HK-2 (cell line): ENCODE results near the gene MROH7.
A peak's percentile ranks its signal among the peaks of the same experiment; 100 is the strongest.

Experiments used
- DNase-seq: peaks from one replicate; pipeline ENCODE4 v3.0.0-alpha.2; 2018; ENCODE audit not compliant: unreplicated experiment

The MROH7 gene

DNA sequence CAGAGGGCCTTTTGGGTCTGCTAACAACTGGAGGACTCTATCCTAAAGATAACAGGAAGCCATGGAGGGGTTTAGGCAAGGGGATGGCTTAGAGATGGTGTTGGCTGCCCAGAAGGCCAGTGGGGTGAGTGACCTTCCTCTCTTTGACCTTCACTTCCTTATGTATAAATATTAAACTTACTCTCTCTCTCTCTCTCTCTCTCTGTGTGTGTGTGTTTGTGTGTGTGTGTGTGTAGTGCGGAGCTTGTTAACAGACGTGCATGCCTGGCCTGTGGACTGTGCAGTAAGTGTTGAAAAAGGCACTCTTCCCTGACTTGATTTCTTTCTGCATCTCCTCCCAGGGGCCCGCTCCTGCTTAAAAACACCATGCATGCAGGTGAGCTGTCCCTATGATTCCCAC, 10.0 kb downstream of the MROH7 start:
- DNase-seq, result no peak

DNA sequence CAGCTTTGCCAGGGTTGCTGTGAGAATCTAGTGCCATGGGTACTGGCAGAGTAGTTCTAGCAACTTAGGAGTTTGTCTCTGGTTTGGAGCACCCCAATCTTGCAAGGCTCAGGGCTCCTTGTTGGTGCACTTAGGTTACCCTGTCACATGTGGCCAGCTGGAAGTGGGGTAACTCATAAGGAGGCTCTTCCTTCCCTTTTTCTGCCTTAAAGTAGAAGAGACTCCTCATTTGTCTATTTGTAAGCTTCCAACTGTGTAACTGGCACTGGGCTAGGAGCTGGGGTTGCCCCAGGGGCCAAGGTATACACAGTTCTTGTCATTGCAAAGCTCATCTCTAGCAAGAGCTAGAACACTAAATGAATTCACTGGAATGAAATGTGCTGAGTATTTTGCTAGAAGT, 10.6 kb downstream of the MROH7 start:
- no peak for DNase-seq

DNA sequence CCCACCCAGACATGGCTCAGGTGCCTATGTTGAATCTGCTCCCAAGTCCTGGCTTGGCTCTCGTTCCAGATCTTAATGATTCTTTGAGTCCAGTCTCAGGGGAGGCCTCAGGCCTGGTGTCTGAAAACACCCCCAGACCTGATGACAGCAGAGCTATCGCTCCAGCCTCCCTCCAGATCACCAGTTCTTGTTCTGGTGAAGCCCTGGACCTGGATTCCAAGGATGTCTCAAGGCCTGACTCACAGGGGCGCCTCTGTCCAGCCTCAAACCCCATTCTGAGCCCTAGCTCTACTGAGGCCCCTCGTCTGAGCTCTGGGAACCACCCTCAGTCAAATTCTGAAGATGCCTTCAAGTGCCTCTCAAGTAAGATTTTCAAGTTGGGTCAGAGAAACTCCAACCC, 11.4 kb downstream of the MROH7 start:
- DNase-seq, result no peak

DNA sequence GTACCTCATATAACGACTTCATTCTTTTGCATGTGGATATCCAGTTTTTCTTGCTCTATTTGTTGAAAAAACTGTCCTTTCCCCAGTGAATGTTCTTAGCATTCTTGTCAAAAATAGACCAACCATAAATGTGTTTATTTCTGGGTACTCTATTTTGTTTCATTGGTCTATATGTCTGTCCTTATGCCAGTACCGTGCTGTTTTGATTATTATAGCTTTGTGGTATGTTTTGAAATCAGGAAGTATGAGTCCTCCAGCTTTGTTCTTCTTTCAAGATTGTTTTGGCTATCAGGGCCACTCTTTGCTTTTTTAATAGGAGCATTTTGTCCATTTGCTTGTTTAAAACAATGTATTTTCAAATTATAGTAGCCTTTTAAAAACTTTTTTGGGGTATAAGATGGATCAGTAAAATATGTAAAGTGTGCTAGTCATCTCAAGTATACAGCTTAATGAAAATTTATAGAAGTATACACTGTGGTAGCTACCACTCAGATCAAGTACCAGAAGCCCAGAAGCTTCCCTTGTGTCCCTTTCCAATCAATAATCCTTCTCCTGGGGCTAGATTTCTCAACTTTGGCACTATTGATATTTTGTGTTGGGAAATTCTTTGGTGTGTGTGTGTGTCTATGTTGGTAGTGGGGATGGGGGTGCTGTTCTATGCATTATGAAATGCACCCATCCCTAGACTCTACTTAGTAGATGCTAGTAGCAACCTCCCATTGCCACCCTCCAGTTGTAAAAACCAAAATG, 16.8 kb downstream of the MROH7 start:
- no peak for DNase-seq

DNA sequence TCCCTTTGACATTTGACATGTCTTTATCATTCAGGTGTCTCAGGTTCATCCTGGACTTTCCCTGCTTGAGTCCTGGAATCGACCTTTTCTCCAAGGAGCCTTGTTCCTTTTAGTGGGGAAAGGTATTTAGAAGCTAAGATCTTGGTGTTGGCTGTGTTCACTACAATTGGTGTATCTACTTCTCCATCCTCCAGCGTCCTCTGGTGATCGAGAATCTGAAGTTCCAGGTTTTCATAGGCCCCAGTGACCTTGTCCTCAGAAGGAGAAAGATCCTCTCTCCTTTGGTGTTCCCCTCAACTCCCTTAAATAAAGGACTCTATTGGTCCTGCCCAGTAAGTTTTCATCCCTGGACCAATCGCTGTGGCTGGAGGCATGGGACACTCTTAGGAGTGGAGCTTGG, 22.1 kb downstream of the MROH7 start:
- DNase-seq, result no peak

DNA sequence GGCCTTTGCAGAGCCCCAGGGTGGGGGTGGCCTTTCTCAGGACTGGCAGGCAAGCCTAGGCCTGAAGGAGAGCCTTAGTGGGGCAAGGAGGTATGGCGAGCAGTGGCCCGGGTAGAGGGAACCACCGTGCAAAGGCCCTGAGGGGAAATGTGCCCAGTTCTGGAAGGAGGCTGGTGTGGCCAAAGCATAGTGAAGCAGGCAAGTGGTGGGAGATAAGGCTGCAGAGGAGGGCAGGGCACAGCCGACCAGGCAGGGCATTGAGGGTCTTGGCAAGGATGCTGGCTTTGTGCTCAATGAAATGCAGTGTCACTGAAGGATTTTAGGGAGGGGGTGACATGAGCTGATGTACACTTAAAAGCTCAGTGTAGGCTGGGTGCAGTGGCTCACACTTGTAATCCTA, 22.8 kb downstream of the MROH7 start:
- DNase-seq, result no peak

DNA sequence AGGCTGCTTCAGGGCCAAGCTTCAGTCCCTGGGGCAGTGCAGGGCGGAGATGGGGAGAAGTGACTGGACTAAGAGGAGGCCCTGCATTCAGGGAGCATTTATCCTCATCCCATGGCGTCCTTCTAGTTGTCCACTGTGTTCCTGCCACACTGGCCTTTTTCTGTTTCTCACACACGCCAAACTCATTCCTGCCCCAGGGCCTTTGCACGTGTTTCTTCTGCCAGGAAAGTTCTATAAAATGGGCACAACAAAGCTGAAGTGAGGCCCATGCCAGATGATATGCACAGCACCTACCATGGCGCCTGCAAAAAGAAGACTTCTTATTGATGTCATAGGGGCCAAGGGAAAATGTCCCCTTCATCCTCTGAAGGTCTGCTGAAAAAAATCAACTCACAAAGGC, 24.3 kb downstream of the MROH7 start:
- no peak for DNase-seq

DNA sequence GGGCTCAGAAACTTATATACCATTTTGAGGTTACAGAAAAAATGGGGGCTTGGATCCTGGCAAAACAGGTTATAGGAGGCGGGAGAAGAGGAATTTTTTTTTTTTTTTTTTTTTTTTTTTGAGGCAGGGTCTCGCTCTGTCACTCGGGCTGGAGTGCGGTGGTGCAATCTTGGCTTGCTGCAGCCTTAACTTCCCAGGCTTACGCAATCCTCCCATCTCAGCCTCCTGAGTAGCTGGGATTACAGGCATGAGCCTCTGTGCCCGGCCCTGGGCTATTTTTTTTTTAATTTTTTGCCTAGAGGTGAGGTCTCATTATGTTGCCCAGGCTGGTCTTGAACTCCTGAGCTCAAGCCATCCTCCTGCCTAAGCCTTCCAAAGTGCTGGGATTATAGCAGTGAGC, 24.7 kb downstream of the MROH7 start:
- DNase-seq, result no peak

DNA sequence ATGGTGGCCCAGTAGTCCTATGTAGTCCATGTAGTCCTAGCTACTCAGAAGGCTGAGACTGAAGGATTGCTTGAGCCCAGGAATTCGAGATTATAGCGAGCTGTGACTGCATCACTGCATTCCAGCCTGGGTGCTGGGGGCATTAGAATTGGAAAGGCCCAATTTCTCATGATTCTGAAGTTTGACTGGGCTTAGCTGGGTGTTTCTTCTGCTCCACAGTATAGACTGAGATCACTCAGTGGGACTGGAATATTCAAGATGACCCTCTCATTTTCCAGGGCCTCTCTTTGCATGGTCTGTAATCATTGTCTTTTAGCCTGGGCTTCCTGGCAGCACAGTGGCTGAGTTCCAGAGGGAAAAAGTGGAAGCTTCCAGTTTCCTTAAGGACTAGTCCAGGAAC, 26.2 kb downstream of the MROH7 start:
- DNase-seq, result no peak

DNA sequence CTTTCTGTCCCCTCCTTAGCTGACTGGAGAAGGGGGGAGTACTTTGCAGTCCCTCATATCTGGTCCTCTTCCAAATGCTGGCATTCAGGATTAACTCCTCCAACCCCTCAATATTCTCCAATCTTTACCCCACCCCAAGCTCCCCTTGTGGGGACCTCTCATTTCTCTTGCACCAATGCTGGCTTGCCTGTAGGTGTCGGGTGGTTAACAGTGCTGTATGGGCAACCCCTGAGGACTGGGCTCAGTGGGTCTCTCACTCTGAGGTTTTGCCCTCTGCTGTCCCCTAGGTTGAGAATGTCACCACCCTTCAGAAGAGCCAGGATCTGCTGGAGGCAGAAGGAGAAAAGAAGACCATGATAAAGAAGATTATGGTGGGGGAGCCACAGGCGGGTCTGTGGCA, 27.0 kb downstream of the MROH7 start:
- no peak for DNase-seq

DNA sequence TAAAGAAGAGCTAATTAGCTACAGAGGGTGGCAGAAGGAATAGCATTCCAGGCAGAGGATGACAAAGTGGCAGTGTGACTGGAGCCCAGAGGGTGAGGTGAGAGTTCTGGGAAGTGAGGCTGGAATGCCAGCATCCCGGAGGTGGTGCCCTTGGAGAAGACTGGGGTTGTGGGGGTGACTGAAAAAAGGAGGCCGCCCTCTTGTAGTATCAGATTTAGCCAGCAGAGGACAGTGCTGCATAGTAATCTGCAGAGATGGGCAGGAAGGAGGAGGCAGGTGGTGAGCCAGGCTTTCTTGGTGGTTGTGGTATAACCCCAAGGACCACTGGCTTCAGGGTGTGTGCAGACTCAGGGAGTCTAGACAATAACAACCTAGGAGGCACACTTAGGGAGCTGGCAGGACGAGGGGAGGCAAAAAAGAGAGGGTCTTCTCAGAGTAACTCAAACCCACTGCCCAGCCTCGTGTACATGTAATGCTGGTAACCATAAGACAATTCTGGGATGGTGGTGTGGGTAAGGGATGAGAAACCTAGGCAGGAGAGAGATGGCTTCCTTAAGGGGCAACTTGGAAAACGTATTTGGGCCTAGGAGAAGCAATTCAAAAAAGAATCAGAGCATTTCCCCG, 30.5 kb downstream of the MROH7 start:
- DNase-seq, result peak; percentile 63

DNA sequence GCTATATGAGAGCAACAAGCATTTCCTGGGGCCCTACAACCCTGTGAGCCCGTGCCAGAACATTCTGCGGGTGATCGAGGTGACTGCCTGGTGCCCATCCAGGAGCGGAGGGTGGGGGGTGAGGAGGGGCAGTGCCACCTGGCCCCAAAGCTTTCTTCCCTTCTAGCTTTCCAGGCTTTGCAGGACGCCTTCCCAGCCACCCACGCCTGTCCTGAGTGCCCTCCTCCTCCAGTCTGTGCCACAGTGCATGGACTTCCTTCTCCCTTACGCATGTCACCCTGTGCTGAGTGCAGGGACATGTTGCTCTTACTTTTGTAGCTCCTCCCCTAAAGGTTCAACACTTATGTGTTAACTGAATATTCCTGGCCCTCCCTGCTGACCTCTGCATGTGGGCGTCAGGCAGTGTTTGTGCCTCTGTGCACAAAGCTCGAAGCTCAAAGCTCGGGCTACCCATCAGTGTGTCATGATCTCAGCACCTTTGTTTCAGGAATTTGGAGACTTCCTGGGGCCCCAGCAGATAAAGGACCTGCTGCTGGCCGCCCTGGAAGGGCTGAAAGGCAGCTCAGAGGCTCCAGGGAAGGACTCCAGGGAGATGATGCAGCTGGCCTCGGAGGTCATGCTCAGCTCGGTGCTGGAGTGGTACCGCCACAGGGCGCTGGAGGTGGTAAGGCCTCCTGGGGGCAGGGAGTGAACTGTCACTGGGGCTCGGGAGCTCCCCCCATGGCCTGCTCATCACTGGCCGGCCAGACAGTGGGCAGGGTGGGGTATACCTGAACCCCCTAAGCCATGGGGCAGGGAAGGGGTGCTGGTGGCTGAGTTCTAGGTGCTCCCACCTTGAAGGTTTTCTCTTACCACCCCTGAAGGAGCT, 37.4 kb downstream of the MROH7 start:
- DNase-seq, result no peak

DNA sequence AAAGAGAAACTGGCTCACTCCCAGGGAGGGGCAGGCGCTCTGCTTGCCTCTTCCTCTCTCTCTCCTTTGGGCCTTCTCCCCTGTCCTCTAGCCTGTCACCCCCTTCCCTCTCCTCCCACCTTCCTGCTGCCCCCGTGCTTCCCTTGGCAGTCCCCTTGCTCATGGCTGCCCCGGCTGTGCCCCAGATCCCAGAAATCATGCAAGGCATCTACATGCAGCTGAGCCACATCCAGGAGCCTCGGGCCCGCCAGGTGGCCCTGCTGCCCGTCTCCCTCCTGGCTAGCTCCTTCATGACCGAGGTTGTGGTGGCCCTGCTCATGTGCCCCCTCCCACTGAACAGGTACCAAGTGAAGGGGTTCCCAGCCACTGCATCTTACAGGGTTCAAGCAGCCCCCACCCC, 38.1 kb downstream of the MROH7 start:
- no peak for DNase-seq

DNA sequence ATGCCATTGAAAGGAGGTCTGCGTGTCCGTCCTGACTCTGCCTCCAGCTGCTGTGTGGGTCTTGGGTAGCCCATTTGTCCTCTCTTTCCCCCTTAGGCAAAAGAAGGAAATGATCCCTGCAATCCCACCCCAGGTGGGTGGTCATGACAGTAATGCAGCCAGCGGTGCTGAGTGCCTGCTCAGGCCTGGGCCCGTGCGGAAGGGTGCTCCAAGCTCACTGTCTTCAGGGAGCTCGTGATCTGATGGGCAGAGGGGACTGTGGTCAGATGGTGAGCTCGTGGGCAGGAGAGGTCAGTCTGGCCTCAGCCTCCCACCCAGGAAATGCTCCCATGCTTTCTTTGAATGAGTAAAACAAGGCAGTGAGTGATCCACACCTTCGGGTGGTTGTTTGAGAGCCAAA, 38.8 kb downstream of the MROH7 start:
- no peak for DNase-seq

DNA sequence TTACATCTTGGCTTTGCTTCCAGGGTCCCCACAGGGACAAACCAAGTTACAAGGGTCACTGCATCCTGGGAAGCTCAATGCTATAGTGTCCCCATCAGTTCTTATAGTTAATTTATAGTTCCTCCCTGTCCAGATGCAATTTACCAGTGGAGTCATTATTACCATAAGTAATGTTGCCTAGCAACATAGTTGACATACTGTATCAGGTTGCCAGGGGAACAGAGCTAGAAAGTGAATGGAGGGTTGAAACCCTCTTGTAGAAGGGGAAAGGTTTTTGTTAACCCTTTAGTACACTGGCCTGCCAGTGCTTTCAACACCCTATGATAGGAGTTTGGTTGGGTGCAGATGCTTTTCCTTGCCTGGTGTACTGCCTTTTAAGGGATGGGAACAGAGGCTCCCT, 39.8 kb downstream of the MROH7 start:
- no peak for DNase-seq

DNA sequence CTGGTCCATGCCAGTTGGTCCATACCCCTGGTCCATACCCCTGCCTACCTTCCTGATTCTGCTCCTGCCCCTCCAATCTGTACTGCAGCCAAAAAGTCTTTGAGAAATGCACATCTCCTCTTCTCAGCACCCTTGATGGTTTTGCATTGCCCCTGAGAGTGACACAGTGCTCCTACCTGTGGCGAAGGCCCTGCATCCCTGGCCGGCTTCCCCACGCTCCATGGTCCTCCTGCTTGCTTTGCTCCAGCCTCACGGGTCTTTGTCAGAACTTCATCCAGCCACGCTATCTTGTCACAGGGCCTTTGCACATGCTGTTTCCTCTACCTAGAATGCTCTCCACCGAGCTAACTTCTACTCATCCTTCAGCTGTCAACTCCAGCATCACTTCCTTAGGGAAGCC, 41.9 kb downstream of the MROH7 start:
- DNase-seq, result no peak

DNA sequence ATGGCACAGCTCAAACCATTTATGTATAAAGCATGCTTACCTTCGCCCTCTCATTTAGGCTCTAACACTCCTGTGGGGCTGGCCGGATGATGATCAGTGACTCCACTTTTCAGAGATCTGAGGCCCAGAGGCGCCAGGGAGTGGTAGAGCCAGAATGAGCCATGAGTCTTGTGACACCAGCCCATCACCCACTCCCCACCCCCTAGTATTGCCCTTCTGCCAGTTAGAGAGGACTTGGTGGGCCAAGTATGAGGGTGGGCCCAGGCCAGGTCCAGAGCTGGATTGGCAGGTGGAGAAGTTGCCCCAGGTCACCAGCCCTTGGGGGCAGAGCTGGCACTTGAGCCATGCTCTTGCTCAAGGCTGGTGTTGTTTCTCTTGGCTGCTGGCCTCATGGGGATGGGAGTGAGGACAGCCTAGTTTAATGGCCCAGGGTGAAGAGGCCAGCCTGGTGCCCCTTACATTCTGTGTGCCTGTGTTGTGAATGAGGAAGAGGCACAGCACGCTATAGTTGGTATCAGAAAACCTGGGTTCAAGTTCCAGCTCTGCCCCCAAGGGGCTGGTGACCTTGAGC, 43.8 kb downstream of the MROH7 start:
- no peak for DNase-seq

DNA sequence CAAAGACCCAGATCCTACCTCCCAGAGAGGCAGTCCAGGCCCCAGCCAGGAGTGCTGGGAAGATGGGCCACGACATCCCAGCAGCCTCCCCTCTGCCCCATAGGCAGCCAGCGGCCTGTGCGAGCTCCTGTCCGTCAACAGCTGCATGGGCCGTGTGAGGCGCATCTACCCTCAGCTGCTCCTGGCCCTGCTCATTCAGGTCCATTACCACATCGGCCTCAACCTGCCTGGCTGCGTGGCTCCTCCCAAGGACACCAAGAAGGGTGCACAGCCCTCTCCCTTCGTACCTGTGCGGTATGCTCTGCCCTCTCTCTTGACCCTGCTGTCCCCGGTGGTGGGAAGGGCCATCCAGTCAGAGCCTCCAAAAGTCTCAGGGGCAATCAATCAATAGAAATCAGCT, 44.6 kb downstream of the MROH7 start:
- no peak for DNase-seq

DNA sequence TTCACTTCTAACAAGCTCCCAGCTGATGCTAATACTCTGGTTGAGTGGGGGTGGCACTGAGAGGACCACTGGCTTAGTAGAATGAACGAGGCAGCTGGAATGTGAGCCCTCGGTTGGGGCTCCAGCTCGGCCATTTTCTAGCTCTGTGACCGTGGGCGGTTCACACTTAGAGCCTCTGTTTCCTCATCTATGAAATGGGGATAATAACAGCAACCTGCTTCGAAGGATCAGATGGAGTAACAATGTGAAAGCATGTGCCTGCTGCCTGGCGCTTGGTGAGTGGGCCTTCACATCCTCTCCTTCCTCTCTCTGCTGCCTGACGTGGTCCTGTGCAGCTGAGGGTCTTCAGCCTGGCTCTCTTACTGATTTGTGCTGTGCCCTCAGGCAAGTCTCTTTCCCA, 53.2 kb downstream of the MROH7 start:
- DNase-seq, result no peak

DNA sequence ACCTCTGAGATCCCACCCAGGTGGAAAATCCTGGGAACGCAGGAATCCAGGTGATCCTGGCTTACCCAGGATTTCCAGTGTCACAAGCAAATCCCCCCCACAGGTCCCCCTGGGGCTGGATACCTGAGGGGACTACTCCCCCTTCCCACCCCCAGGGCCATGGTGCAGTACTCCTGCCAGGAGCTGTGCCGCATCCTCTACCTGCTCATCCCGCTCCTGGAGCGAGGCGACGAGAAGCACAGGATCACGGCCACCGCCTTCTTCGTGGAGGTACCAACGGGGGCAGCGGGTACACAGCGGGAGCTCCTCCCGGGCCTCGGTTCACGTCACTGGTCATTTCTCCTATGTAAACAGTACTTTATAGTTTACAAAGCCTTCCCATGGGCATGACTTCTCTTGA, 53.6 kb downstream of the MROH7 start:
- no peak for DNase-seq

DNA sequence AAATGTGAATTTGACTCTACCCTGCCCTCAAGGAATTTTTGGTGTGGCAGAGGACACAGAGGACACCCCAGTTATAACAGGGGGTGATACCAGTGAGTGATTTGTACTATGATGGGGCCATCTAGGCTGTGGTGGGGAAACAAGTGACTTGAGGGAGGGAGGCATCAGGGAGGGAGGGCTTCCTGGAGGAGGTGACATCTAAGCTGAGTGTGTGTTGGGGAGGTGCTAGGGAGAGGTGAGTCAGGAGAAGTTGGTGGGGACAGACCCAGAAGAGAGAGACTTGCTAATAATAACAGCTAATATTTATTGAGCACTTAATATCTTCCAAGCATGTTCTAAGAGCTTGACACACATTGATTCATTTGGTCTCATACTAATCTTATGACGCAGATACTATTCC, 54.2 kb downstream of the MROH7 start:
- no peak for DNase-seq

DNA sequence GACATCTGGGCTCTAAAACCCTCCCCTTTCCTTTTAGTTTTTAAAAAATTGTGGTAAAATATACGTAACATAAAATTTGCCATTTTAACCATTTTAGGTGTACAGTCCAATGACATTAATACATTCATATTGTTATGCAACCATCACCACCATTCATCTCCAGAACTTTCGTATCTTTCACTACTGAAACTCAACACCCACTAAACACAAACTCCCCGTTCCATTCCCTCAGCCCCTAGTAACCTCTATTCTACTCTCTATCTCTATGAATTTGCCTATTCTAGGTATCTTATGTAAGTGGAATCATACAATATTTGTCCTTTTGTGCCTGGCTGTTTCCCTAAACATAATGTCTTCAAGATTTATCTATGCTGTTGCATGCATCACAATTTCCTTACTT, 54.7 kb downstream of the MROH7 start:
- no peak for DNase-seq

DNA sequence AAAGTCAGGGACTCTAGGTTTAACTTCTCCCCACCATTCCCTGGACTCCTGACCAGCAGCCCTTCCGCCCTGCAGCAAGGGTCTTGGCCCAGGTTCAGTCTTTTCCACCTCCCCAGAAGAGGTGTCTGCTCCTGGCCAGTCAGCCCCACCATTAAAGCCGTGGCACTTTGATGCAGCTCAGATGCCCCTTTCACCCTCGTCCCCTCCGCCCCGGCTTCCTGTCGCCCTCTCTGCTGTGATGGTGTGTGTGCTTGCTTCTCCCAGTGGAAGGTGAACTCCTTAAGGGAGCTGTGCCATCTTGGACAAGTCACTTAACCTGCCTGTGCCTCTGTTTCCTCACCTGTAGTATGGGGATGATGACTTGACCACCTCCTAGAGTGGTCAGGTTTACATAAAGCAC, 56.3 kb downstream of the MROH7 start:
- no peak for DNase-seq
